D721Med (cell line): ENCODE measurements around the gene MARCHF11.

Source experiments
- DNase-seq: peaks from one replicate; pipeline ENCODE4 v3.0.0; 2011; ENCODE audit warnings: low spot score; ENCODE audit not compliant: insufficient read length
- FAIRE-seq: peaks from 2 replicates; lab custom pipeline; 2011; peaks lifted over from hg19 to GRCh38; lab: Jason Lieb, UNC
- TF ChIP-seq, protein P1 (sequence below): IDR thresholded peaks from 2 replicates; pipeline ENCODE4 v1.5.1; 2012; ENCODE audit warnings: mild to moderate bottlenecking, control low read depth; ENCODE audit not compliant: insufficient read depth; ENCODE audit errors: missing control alignments

The MARCHF11 gene

DNA sequence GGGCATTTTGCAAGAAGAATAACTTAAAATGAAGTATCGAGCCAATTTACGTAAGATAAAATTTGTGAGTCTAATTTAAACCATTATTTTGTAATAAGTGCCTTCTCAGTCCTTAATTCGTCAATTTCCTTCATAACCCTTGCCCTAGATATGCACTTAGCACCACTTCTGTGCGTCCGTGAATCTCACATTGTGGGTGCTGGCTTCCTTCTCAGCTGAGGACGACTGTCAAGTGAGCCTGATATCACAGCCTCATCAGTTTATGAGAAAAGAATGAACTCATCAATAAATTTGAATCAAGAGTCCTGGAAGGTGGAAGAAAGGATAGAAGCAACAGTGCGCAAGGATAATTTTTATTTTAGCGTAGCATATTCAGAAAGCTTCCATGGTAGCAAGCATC lies 64.5 kb downstream of the MARCHF11 start:
- TF ChIP-seq, protein P1, sequence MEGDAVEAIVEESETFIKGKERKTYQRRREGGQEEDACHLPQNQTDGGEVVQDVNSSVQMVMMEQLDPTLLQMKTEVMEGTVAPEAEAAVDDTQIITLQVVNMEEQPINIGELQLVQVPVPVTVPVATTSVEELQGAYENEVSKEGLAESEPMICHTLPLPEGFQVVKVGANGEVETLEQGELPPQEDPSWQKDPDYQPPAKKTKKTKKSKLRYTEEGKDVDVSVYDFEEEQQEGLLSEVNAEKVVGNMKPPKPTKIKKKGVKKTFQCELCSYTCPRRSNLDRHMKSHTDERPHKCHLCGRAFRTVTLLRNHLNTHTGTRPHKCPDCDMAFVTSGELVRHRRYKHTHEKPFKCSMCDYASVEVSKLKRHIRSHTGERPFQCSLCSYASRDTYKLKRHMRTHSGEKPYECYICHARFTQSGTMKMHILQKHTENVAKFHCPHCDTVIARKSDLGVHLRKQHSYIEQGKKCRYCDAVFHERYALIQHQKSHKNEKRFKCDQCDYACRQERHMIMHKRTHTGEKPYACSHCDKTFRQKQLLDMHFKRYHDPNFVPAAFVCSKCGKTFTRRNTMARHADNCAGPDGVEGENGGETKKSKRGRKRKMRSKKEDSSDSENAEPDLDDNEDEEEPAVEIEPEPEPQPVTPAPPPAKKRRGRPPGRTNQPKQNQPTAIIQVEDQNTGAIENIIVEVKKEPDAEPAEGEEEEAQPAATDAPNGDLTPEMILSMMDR = no peak
- DNase-seq = no peak
- FAIRE-seq = no peak

DNA sequence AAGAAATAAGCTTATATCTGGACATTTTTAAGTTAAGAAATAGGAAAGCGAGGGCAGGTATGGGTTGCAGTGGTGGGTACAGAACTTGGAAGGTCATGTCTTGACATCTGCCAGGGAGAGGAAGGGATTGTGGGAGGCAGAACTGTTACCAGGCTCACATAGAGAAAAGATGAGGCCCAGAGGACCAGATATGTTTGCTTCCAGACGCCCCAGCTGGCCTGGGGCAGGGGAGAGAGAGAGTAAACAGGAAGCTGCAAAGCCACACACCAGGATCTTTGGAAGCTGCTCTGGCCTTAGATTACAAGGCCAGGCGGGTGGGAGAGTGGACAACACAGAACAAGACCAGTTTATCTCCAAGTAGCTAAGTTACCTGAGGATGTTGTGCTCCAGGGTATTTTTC lies 71.2 kb downstream of the MARCHF11 start:
- DNase-seq = no peak
- FAIRE-seq = no peak
- TF ChIP-seq, protein P1 = no peak

DNA sequence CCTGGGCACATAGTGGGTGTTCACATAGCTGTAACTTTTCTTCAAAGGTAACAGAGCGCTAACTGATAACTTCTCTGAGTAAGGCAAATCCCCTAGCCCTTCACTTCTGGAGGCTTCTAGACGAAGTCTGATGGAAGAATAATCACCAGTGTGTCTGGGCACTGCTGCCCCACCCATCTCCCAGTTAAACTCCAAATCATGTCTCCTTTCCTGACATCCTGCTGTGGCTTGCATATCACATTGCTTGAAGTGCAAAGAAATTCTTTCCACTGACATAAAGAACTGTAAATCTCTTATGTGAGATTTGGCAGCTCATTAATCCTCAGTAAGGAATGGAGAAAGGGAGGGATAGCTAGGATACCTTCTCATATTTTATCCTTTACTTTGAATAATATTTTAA lies 74.6 kb downstream of the MARCHF11 start:
- TF ChIP-seq, protein P1 = no peak
- DNase-seq (no peak), FAIRE-seq (no peak)

DNA sequence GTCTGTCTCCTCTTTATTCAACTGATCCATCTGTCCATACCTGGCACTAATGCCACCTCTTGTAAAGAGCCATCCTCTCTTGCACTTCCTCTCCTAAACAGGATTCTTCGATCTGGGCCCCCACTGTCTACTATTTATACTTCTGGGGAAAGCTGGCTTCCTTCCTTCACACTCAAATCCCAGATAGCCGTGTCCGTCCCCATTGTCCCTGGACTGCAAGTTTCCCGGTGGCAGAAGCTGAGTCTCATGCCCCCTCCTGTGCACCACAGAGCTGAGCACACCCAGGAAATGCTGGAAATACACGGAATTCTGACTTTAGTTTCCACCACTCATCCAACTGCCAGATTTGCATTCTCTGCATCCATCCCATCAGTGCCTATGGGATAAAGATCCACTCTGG lies 84.0 kb downstream of the MARCHF11 start:
- FAIRE-seq (no peak), DNase-seq (no peak)
- TF ChIP-seq, protein P1 = no peak

DNA sequence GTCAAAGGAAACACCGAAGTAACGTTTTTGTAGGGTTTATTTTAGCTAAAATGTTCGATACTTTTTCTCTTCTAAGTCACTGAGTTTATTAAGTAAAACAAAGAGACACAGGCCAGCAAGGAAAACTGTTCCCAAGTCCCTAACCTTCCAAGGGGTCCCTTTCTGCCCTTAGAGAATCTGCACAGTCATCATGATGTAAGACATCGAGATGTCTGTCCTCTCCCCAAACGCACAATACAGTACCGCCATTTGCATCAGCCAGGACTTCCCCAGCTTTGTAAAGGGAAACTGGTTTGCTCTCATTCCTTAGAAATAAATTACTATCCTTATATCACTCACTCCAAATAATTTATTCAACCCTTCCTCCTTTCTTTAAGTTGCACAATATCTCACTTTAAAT lies 89.3 kb downstream of the MARCHF11 start:
- TF ChIP-seq, protein P1 = no peak
- no peak for DNase-seq
- no peak for FAIRE-seq

DNA sequence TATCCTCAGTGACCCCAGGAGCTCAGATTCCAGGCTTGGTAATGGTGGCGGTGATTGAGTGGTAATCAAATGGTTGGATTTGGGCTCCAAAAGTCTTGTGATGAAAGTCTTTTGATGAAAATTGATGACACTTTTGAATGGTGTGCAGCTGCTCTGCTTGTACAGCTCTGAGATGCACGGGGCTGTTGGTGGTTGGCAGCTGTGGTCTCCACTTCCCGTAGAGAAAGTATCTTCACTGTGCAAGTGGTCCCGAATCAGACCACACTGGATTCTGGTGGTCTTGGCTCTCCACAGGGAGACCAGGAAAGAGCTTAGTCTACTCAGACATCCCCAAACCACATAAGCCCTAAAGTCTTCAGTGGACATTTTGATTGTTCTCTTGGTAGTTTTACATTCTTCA lies 96.6 kb downstream of the MARCHF11 start:
- DNase-seq = no peak
- TF ChIP-seq, protein P1 = no peak
- no peak for FAIRE-seq

DNA sequence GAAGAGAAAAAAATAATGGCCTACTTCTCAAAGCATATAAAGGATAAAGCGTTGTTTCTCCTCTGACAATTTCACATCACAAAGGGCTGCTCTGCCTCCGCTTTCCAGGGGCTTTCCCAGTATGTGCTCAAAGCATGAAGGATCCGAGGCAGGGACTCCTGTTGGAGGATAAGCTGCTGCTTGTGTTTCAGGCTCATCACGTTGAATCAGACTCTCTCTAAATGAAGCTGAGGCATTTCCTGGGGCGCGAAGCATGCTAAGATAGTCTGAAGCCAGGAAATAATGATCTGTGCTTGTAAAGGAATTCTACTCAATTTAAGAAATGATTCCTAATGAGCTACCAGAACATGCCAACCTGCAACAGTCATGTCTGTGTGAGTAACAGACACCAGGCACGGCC lies 97.5 kb downstream of the MARCHF11 start:
- TF ChIP-seq, protein P1 = no peak
- FAIRE-seq (no peak), DNase-seq (no peak)
